ENCODE measurements around the gene KCNN3. TPM values are rescaled to one million over a fixed set of nuclear protein-coding genes. Genes with fewer than 3 reads are reported as not detected.

The KCNN3 gene
- total RNA-seq, 1 experiment from 2014 or later = 0.26 TPM

- ChIA-PET POLR2A (ENCODE audit: unreplicated experiment) (no interaction called here), CTCF (no interaction called here)
- no peaks in the 10 kb centered on the region for H3K9me3 ChIP-seq (ENCODE audit: low read length)
- no peaks in the 10 kb centered on the region for H3K36me3 ChIP-seq (ENCODE audit: low read depth, low read length)
- no peaks in the 10 kb centered on the region for H3K4me1 ChIP-seq (ENCODE audit: insufficient read depth, low read length)
- DNase-seq = no peak
- H3K27me3 ChIP-seq (ENCODE audit: low read length) = peaks cover under 1% of the 10 kb centered on the region; the same call in 1 of the 2 replicates
- no peak overlapping the region for H3K4me2 ChIP-seq (ENCODE audit: low read length)
- no peak overlapping the region for H2AFZ ChIP-seq (ENCODE audit: low read length)
- no peaks in the 10 kb centered on the region for H3K9me2 ChIP-seq (replicated peaks; ENCODE audit: low read length)
- no peak overlapping the region for H3K27ac ChIP-seq (ENCODE audit: low read length)
- H3K9ac ChIP-seq (ENCODE audit: low read length) = no peak overlapping the region
- no peak for ATAC-seq
- intact Hi-C loops (cut with micrococcal nuclease) = no loop called here
- BruUV-seq (replicated peaks) = no TSS peak
- H3K4me3 ChIP-seq (ENCODE audit: low read length) = no peak overlapping the region
- TF ChIP-seq EZH2phosphoT487 (IDR thresholded peaks at IDR 0.05; ENCODE audit: borderline replicate concordance, low read length) (no peak), CTCF (conservative IDR thresholded peaks at IDR 0.05; ENCODE audit: low read depth, low read length) (no peak), EZH2 (IDR thresholded peaks at IDR 0.05; ENCODE audit: low read length, unreplicated experiment) (no peak)
- no peaks in the 10 kb centered on the region for H3K79me2 ChIP-seq (ENCODE audit: low read length)
- H4K20me1 ChIP-seq (ENCODE audit: low read length) = no peaks in the 10 kb centered on the region
- H3F3A ChIP-seq (ENCODE audit: low read length, unreplicated experiment) = no peaks in the 10 kb centered on the region
These were observed 18.5 kb downstream of the KCNN3 start for GRCh38 chr1:154851392-154852177.

- peaks cover 12% of the 10 kb centered on the region; the same call in 1 of the 2 replicates for H3K27me3 ChIP-seq (ENCODE audit: low read length)
- ATAC-seq (no peak), DNase-seq (no peak)
- no peak overlapping the region for H3K4me3 ChIP-seq (ENCODE audit: low read length)
- no peaks in the 10 kb centered on the region for H3K9me2 ChIP-seq (replicated peaks; ENCODE audit: low read length)
- TF ChIP-seq CTCF (conservative IDR thresholded peaks at IDR 0.05; ENCODE audit: low read depth, low read length) = no peak
- no peak for TF ChIP-seq EZH2phosphoT487 (IDR thresholded peaks at IDR 0.05; ENCODE audit: borderline replicate concordance, low read length)
- no peak for TF ChIP-seq EZH2 (IDR thresholded peaks at IDR 0.05; ENCODE audit: low read length, unreplicated experiment)
- no peaks in the 10 kb centered on the region for H3K9me3 ChIP-seq (ENCODE audit: low read length)
- H3K36me3 ChIP-seq (ENCODE audit: low read depth, low read length) = no peaks in the 10 kb centered on the region
- BruUV-seq (replicated peaks) = no TSS peak
- CTCF ChIA-PET = no interaction called here
- POLR2A ChIA-PET (ENCODE audit: unreplicated experiment) = interaction anchor here (0.6 kb wide), 1 partner anchor 728 kb away, joined by 5 read pairs; no protein-coding TSS in a partner anchor
- H3F3A ChIP-seq (ENCODE audit: low read length, unreplicated experiment) = no peaks in the 10 kb centered on the region
- no peak overlapping the region for H3K9ac ChIP-seq (ENCODE audit: low read length)
- intact Hi-C loops (cut with micrococcal nuclease) = no loop called here
- H2AFZ ChIP-seq (ENCODE audit: low read length) = no peak overlapping the region
- no peak overlapping the region for H3K27ac ChIP-seq (ENCODE audit: low read length)
- no peaks in the 10 kb centered on the region for H3K79me2 ChIP-seq (ENCODE audit: low read length)
- H4K20me1 ChIP-seq (ENCODE audit: low read length) = no peaks in the 10 kb centered on the region
- no peak overlapping the region for H3K4me2 ChIP-seq (ENCODE audit: low read length)
- H3K4me1 ChIP-seq (ENCODE audit: insufficient read depth, low read length) = no peaks in the 10 kb centered on the region
These were observed 20.4 kb downstream of the KCNN3 start for GRCh38 chr1:154849645-154850131.

- TF ChIP-seq EZH2 (IDR thresholded peaks at IDR 0.05; ENCODE audit: low read length, unreplicated experiment) (no peak), EZH2phosphoT487 (IDR thresholded peaks at IDR 0.05; ENCODE audit: borderline replicate concordance, low read length) (no peak)
- H2AFZ ChIP-seq (ENCODE audit: low read length) = no peak overlapping the region
- H3K36me3 ChIP-seq (ENCODE audit: low read depth, low read length) = no peaks in the 10 kb centered on the region
- H3K9me2 ChIP-seq (replicated peaks; ENCODE audit: low read length) = no peaks in the 10 kb centered on the region
- H3K9ac ChIP-seq (ENCODE audit: low read length) = no peak overlapping the region
- ChIA-PET POLR2A (ENCODE audit: unreplicated experiment) (interaction anchor here (0.6 kb wide), 1 partner anchor 729 kb away, joined by 5 read pairs; no protein-coding TSS in a partner anchor), CTCF (no interaction called here)
- no TSS peak for BruUV-seq (replicated peaks)
- H3K27me3 ChIP-seq (ENCODE audit: low read length) = peaks cover 13% of the 10 kb centered on the region; the same call in 1 of the 2 replicates
- H3K27ac ChIP-seq (ENCODE audit: low read length) = no peak overlapping the region
- H3K4me1 ChIP-seq (ENCODE audit: insufficient read depth, low read length) = no peaks in the 10 kb centered on the region
- H3K9me3 ChIP-seq (ENCODE audit: low read length) = no peaks in the 10 kb centered on the region
- intact Hi-C loops (cut with micrococcal nuclease) = no loop called here
- no peaks in the 10 kb centered on the region for H3K79me2 ChIP-seq (ENCODE audit: low read length)
- ATAC-seq = no peak
- no peak overlapping the region for H3K4me2 ChIP-seq (ENCODE audit: low read length)
- no peaks in the 10 kb centered on the region for H4K20me1 ChIP-seq (ENCODE audit: low read length)
- H3F3A ChIP-seq (ENCODE audit: low read length, unreplicated experiment) = no peaks in the 10 kb centered on the region
- no peak for DNase-seq
- no peak overlapping the region for H3K4me3 ChIP-seq (ENCODE audit: low read length)
These were observed 21.1 kb downstream of the KCNN3 start for GRCh38 chr1:154848983-154849382.
